Neural cell (in vitro differentiated cells): Measurements from ENCODE around the gene GRIN1. TPM values are rescaled to one million over a fixed set of nuclear protein-coding genes. Genes with fewer than 3 reads are reported as not detected.

Source experiments
- H2AFZ ChIP-seq: fragments of 200-600, 300-800 bp; sonication (generic), shearing (Covaris generic); 2 replicates; pipeline ENCODE4 v1.6.0; 2014; ENCODE audit warnings: low read depth, mild to moderate bottlenecking, antibody characterized with exemption, low read length, moderate library complexity
- H3F3A ChIP-seq: fragments of 200-600 bp; shearing (Covaris generic); 2 replicates; pipeline ENCODE4 v1.6.1; 2016; ENCODE audit warnings: mild to moderate bottlenecking, moderate library complexity, mixed read lengths, antibody characterized with exemption, low read length; ENCODE audit not compliant: insufficient read depth, poor library complexity, severe bottlenecking
- H3K27ac ChIP-seq: fragments of 200-600, 300-800 bp; sonication (generic), shearing (Covaris generic); 2 replicates; pipeline ENCODE4 v1.5.1; 2014; ENCODE audit warnings: mild to moderate bottlenecking, low read length, moderate library complexity
- H3K27me3 ChIP-seq: fragments of 300-800, 200-600 bp; sonication (generic), shearing (Covaris generic); 2 replicates; pipeline ENCODE4 v1.6.0; 2014; ENCODE audit warnings: mild to moderate bottlenecking, low read depth, low read length, moderate library complexity; ENCODE audit not compliant: insufficient read depth
- H3K36me3 ChIP-seq: fragments of 300-800, 200-600 bp; sonication (generic), shearing (Covaris generic); 2 replicates; pipeline ENCODE4 v1.5.1; 2014; ENCODE audit warnings: mild to moderate bottlenecking, antibody characterized with exemption, low read length, moderate library complexity; ENCODE audit not compliant: insufficient read depth
- H3K4me2 ChIP-seq: fragments of 300-800, 200-600 bp; sonication (generic), shearing (Covaris generic); 2 replicates; pipeline ENCODE4 v1.6.0; 2014; ENCODE audit warnings: mild to moderate bottlenecking, low read length
- H3K4me3 ChIP-seq: fragments of 300-800, 200-600 bp; sonication (generic), shearing (Covaris generic); 2 replicates; pipeline ENCODE4 v1.5.1; 2014; ENCODE audit warnings: mild to moderate bottlenecking, low read length, moderate library complexity
- H3K79me2 ChIP-seq: fragments of 200-600 bp; shearing (Covaris generic); replicated peaks from 2 replicates; pipeline ENCODE4 v1.6.0; 2014; ENCODE audit warnings: mild to moderate bottlenecking, low read length, moderate library complexity; ENCODE audit not compliant: insufficient read depth
- H3K9ac ChIP-seq: fragments of 300-800, 200-600 bp; sonication (generic), shearing (Covaris generic); 2 replicates; pipeline ENCODE4 v1.6.1; 2016; ENCODE audit warnings: mild to moderate bottlenecking, low read length, mixed read lengths
- H3K9me2 ChIP-seq: fragments of 200-600 bp; shearing (Covaris generic); 2 replicates; pipeline ENCODE4 v1.6.1; 2016; ENCODE audit warnings: mild to moderate bottlenecking, low read length, mixed read lengths; ENCODE audit not compliant: insufficient read depth
- H3K9me3 ChIP-seq: fragments of 200-600, 300-800 bp; sonication (generic), shearing (Covaris generic); 2 replicates; pipeline ENCODE4 v1.6.1; 2016; ENCODE audit warnings: mild to moderate bottlenecking, mixed run types, low read length, moderate library complexity, mixed read lengths
- H4K20me1 ChIP-seq: fragments of 200-600 bp; shearing (Covaris generic); 2 replicates; pipeline ENCODE4 v1.6.1; 2016; ENCODE audit warnings: mild to moderate bottlenecking, mixed run types; ENCODE audit not compliant: insufficient read depth
- EP300 ChIP-seq: fragments of 450-650 bp; conservative IDR thresholded peaks from 2 replicates; pipeline ENCODE4 v1.6.1; 2014; ENCODE audit warnings: antibody characterized with exemption, mild to moderate bottlenecking, moderate library complexity; ENCODE audit not compliant: poor library complexity, severe bottlenecking
- EZH2 ChIP-seq: fragments of 200-600, 300-800 bp; shearing (Covaris generic), sonication (generic); IDR thresholded peaks from 2 replicates; pipeline ENCODE4 v1.6.1; 2014; ENCODE audit warnings: antibody characterized with exemption, low read length, borderline replicate concordance, mild to moderate bottlenecking; ENCODE audit not compliant: insufficient read depth, poor library complexity, severe bottlenecking
- MXI1 ChIP-seq: fragments of 450-650 bp; conservative IDR thresholded peaks from 2 replicates; pipeline ENCODE4 v1.6.1; 2014; ENCODE audit warnings: antibody characterized with exemption, mild to moderate bottlenecking; ENCODE audit not compliant: poor library complexity, severe bottlenecking
- POLR2AphosphoS5 ChIP-seq: IDR thresholded peaks from 2 replicates; pipeline ENCODE4 v1.6.1; 2012
- RAD21 ChIP-seq: fragments of 450-650 bp; conservative IDR thresholded peaks from 2 replicates; pipeline ENCODE4 v1.6.1; 2014; ENCODE audit warnings: antibody characterized with exemption, mild to moderate bottlenecking, moderate library complexity
- SMC3 ChIP-seq: fragments of 450-650 bp; conservative IDR thresholded peaks from 2 replicates; pipeline ENCODE4 v1.6.1; 2014; ENCODE audit warnings: antibody characterized with exemption, mild to moderate bottlenecking, moderate library complexity; ENCODE audit not compliant: poor library complexity
- TAF1 ChIP-seq: IDR thresholded peaks from 2 replicates; pipeline ENCODE4 v1.6.1; 2012; ENCODE audit warnings: low read depth
- polyA plus RNA-seq: library from polyadenylated mRNA; depleted of rRNA; stranded (reverse); fragments of >200 nt; gene quantifications from 2 replicates; pipeline ENCODE4 v1.2.3, GENCODE V29; 2014
- TF ChIP-seq, protein P1 (sequence below): fragments of 450-650 bp; IDR thresholded peaks from 2 replicates; pipeline ENCODE4 v1.5.1; 2014; ENCODE audit warnings: antibody characterized with exemption, mild to moderate bottlenecking, moderate library complexity; ENCODE audit not compliant: poor library complexity, severe bottlenecking
- TF ChIP-seq, protein P2 (sequence below): IDR thresholded peaks from 2 replicates; pipeline ENCODE4 v1.6.1; 2012; ENCODE audit warnings: borderline replicate concordance

The GRIN1 gene
- polyA plus RNA-seq, 1 donor from 2014 or later: 0.58 TPM

- Histone ChIP-seq H3K4me3 (no peak overlapping the region), H3K27me3 (no peaks in the 10 kb centered on the region), H3F3A (no peaks in the 10 kb centered on the region), H3K27ac (no peak overlapping the region), H3K4me2 (no peak overlapping the region), H4K20me1 (no peaks in the 10 kb centered on the region), H3K36me3 (no peaks in the 10 kb centered on the region), H3K9me2 (no peaks in the 10 kb centered on the region), H2AFZ (no peak overlapping the region), H3K9ac (no peak overlapping the region), H3K9me3 (no peaks in the 10 kb centered on the region), H3K79me2 (no peaks in the 10 kb centered on the region)
- TF ChIP-seq TAF1: no peak
- no peak for TF ChIP-seq EZH2
Measured at GRCh38 chr9:137095664-137096517, 43.1 kb upstream of the GRIN1 start.

DNA sequence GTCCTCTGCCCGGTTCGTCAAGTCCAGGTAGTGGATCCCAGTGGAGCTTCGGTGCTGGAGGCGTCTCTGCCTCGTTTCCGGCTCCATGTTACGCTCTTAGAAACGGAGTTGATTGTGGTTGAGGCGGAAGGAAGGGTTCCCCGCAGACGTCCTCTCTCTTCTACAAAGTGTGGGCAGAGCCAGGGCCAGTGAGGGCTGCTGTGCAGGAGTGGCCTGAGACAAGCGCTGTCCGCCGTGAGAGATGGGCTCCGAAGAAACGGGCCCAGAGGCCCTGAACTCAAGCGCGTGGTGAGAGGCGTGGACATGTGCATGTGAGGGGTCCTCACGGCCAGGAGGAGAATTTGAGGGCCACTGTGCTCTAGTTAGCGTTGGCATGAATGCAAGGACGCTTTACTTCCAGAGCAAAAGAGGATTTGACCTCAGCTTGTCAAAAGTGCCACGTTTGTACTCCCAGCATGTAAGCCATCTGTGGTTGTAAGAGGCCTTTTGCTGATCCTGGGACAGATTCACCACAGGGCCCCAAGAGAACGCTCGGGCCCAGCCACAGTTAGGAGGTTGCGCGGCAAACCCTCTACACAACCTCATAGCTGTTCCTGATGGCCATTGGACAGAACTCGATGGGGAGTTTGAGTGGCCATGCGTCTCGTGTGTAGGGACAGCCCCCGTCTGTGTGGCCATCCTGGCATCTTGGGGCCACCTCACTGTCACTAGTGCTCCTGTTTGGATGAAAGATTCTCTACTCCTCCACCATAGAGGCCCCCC is 42.0 kb upstream of the GRIN1 start:
- no peak overlapping the region for H3K9ac ChIP-seq
- no peaks in the 10 kb centered on the region for H3K27me3 ChIP-seq
- H3K4me2 ChIP-seq: no peak overlapping the region
- no peaks in the 10 kb centered on the region for H3K9me3 ChIP-seq
- H3K27ac ChIP-seq: no peak overlapping the region
- H4K20me1 ChIP-seq: no peaks in the 10 kb centered on the region
- no peaks in the 10 kb centered on the region for H3K79me2 ChIP-seq
- peaks cover 8% of the 10 kb centered on the region for H3K36me3 ChIP-seq
- no peak overlapping the region for H2AFZ ChIP-seq
- no peak overlapping the region for H3K4me3 ChIP-seq
- H3K9me2 ChIP-seq: no peaks in the 10 kb centered on the region
- TF ChIP-seq EP300 (no peak), EZH2 (no peak), RAD21 (no peak), MXI1 (no peak), TAF1 (no peak), POLR2AphosphoS5 (no peak), SMC3 (no peak)
- TF ChIP-seq, protein P1, sequence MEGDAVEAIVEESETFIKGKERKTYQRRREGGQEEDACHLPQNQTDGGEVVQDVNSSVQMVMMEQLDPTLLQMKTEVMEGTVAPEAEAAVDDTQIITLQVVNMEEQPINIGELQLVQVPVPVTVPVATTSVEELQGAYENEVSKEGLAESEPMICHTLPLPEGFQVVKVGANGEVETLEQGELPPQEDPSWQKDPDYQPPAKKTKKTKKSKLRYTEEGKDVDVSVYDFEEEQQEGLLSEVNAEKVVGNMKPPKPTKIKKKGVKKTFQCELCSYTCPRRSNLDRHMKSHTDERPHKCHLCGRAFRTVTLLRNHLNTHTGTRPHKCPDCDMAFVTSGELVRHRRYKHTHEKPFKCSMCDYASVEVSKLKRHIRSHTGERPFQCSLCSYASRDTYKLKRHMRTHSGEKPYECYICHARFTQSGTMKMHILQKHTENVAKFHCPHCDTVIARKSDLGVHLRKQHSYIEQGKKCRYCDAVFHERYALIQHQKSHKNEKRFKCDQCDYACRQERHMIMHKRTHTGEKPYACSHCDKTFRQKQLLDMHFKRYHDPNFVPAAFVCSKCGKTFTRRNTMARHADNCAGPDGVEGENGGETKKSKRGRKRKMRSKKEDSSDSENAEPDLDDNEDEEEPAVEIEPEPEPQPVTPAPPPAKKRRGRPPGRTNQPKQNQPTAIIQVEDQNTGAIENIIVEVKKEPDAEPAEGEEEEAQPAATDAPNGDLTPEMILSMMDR: no peak
- TF ChIP-seq, protein P2, sequence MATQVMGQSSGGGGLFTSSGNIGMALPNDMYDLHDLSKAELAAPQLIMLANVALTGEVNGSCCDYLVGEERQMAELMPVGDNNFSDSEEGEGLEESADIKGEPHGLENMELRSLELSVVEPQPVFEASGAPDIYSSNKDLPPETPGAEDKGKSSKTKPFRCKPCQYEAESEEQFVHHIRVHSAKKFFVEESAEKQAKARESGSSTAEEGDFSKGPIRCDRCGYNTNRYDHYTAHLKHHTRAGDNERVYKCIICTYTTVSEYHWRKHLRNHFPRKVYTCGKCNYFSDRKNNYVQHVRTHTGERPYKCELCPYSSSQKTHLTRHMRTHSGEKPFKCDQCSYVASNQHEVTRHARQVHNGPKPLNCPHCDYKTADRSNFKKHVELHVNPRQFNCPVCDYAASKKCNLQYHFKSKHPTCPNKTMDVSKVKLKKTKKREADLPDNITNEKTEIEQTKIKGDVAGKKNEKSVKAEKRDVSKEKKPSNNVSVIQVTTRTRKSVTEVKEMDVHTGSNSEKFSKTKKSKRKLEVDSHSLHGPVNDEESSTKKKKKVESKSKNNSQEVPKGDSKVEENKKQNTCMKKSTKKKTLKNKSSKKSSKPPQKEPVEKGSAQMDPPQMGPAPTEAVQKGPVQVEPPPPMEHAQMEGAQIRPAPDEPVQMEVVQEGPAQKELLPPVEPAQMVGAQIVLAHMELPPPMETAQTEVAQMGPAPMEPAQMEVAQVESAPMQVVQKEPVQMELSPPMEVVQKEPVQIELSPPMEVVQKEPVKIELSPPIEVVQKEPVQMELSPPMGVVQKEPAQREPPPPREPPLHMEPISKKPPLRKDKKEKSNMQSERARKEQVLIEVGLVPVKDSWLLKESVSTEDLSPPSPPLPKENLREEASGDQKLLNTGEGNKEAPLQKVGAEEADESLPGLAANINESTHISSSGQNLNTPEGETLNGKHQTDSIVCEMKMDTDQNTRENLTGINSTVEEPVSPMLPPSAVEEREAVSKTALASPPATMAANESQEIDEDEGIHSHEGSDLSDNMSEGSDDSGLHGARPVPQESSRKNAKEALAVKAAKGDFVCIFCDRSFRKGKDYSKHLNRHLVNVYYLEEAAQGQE: no peak
- no peaks in the 10 kb centered on the region for H3F3A ChIP-seq
